Measurements from ENCODE around the gene DNAJC6. TPM values are rescaled to one million over a fixed set of nuclear protein-coding genes. Genes with fewer than 3 reads are reported as not detected.

DNAJC6 gene
- total and polyA plus RNA-seq, 2 experiments from 2014 or later = 2.5 to 2.8 TPM

GRCh38 chr1:65386439-65386838 lies 77.1 kb downstream of the DNAJC6 start:
- Histone ChIP-seq H3K27me3 (replicated peaks; ENCODE audit: insufficient read depth) (no peaks in the 10 kb centered on the region), H3K27ac (no peak overlapping the region), H3K79me2 (ENCODE audit: insufficient read depth) (no peaks in the 10 kb centered on the region), H2AFZ (no peak overlapping the region), H3K4me1 (ENCODE audit: insufficient read depth) (no peaks in the 10 kb centered on the region), H3K4me3 (no peak overlapping the region), H3K9me3 (ENCODE audit: low read depth) (no peaks in the 10 kb centered on the region), H3F3A (ENCODE audit: insufficient read depth) (no peaks in the 10 kb centered on the region), H3K4me2 (ENCODE audit: unreplicated experiment) (no peak overlapping the region), H3K36me3 (ENCODE audit: low read depth) (peaks cover 5% of the 10 kb centered on the region; the same call in 1 of the 2 replicates), H3K9me2 (ENCODE audit: insufficient read depth) (no peaks in the 10 kb centered on the region), H4K20me1 (ENCODE audit: insufficient read depth) (no peaks in the 10 kb centered on the region), H3K9ac (no peak overlapping the region)
- WGBS, 2 experiments (ENCODE audit: low coverage in 1 of 2, low lambda C conversion rate in 2 of 2, missing lambda C conversion rate in 2 of 2) = 54 to 55% methylated on average over 3 of the region's 3 CpGs
- in situ Hi-C loops (cut with MboI) = no loop called here
- TF ChIP-seq EZH2 (IDR thresholded peaks at IDR 0.05; ENCODE audit: insufficient read depth, poor library complexity, severe bottlenecking) (no peak), EZH2phosphoT487 (IDR thresholded peaks at IDR 0.05; ENCODE audit: insufficient read depth, low read depth) (no peak)
- no peak for DNase-seq

GRCh38 chr1:65387821-65388220 lies 78.5 kb downstream of the DNAJC6 start:
- H3K36me3 ChIP-seq (ENCODE audit: low read depth) = no peaks in the 10 kb centered on the region
- in situ Hi-C loops (cut with MboI) = no loop called here
- H2AFZ ChIP-seq = no peak overlapping the region
- no peak overlapping the region for H3K27ac ChIP-seq
- H3K9me2 ChIP-seq (ENCODE audit: insufficient read depth) = no peaks in the 10 kb centered on the region
- H3K9me3 ChIP-seq (ENCODE audit: low read depth) = no peaks in the 10 kb centered on the region
- H3K4me2 ChIP-seq (ENCODE audit: unreplicated experiment) = no peak overlapping the region
- no peaks in the 10 kb centered on the region for H3K27me3 ChIP-seq (replicated peaks; ENCODE audit: insufficient read depth)
- H3F3A ChIP-seq (ENCODE audit: insufficient read depth) = no peaks in the 10 kb centered on the region
- H4K20me1 ChIP-seq (ENCODE audit: insufficient read depth) = no peaks in the 10 kb centered on the region
- peak; percentile 2 for DNase-seq
- H3K4me1 ChIP-seq (ENCODE audit: insufficient read depth) = no peaks in the 10 kb centered on the region
- 88 to 95% methylated on average over 2 of the region's 2 CpGs for WGBS, 2 experiments (ENCODE audit: low coverage in 1 of 2, low lambda C conversion rate in 2 of 2, missing lambda C conversion rate in 2 of 2)
- H3K4me3 ChIP-seq = no peak overlapping the region
- no peaks in the 10 kb centered on the region for H3K79me2 ChIP-seq (ENCODE audit: insufficient read depth)
- no peak overlapping the region for H3K9ac ChIP-seq
- TF ChIP-seq EZH2phosphoT487 (IDR thresholded peaks at IDR 0.05; ENCODE audit: insufficient read depth, low read depth) (no peak), EZH2 (IDR thresholded peaks at IDR 0.05; ENCODE audit: insufficient read depth, poor library complexity, severe bottlenecking) (no peak)

- no peak overlapping the region for H3K4me3 ChIP-seq
- H3K27me3 ChIP-seq (replicated peaks; ENCODE audit: insufficient read depth) = no peaks in the 10 kb centered on the region
- H2AFZ ChIP-seq = no peak overlapping the region
- no peak overlapping the region for H3K4me2 ChIP-seq (ENCODE audit: unreplicated experiment)
- in situ Hi-C loops (cut with MboI) = no loop called here
- H3F3A ChIP-seq (ENCODE audit: insufficient read depth) = no peaks in the 10 kb centered on the region
- no peak for DNase-seq
- no peaks in the 10 kb centered on the region for H3K9me2 ChIP-seq (ENCODE audit: insufficient read depth)
- no peaks in the 10 kb centered on the region for H3K36me3 ChIP-seq (ENCODE audit: low read depth)
- no peak overlapping the region for H3K9ac ChIP-seq
- no peaks in the 10 kb centered on the region for H3K9me3 ChIP-seq (ENCODE audit: low read depth)
- H3K4me1 ChIP-seq (ENCODE audit: insufficient read depth) = 0 out of 2 replicates have a peak, but pooled peaks cover 4% of the 10 kb centered on the region
- H3K79me2 ChIP-seq (ENCODE audit: insufficient read depth) = no peaks in the 10 kb centered on the region
- H4K20me1 ChIP-seq (ENCODE audit: insufficient read depth) = no peaks in the 10 kb centered on the region
- TF ChIP-seq EZH2 (IDR thresholded peaks at IDR 0.05; ENCODE audit: insufficient read depth, poor library complexity, severe bottlenecking) = no peak
- no peak for TF ChIP-seq EZH2phosphoT487 (IDR thresholded peaks at IDR 0.05; ENCODE audit: insufficient read depth, low read depth)
- WGBS, 2 experiments (ENCODE audit: low coverage in 1 of 2, low lambda C conversion rate in 2 of 2, missing lambda C conversion rate in 2 of 2) = 87 to 92% methylated on average over 3 of the region's 3 CpGs
- H3K27ac ChIP-seq = no peak overlapping the region
Measured at GRCh38 chr1:65388908-65389695, 79.8 kb downstream of the DNAJC6 start.

DNA sequence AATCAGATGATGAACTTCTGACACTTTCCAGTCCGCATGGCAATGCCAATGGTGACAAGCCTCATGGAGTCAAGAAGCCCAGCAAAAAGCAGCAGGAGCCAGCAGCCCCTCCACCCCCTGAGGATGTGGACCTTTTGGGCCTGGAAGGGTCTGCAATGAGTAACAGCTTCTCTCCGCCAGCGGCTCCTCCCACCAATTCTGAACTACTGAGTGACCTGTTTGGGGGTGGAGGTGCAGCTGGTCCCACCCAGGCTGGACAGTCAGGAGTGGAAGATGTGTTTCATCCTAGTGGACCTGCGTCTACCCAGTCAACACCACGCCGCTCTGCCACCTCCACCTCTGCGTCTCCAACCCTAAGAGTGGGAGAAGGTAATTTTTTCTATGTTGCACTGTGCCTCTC lies 83.2 kb downstream of the DNAJC6 start:
- no peaks in the 10 kb centered on the region for H3K27me3 ChIP-seq (replicated peaks; ENCODE audit: insufficient read depth)
- H3K4me3 ChIP-seq = no peak overlapping the region
- in situ Hi-C loops (cut with MboI) = no loop called here
- 0 out of 2 replicates have a peak, but pooled peaks cover 4% of the 10 kb centered on the region for H3K4me1 ChIP-seq (ENCODE audit: insufficient read depth)
- no peaks in the 10 kb centered on the region for H3K9me2 ChIP-seq (ENCODE audit: insufficient read depth)
- H3K9ac ChIP-seq = no peak overlapping the region
- H3K9me3 ChIP-seq (ENCODE audit: low read depth) = no peaks in the 10 kb centered on the region
- TF ChIP-seq EZH2 (IDR thresholded peaks at IDR 0.05; ENCODE audit: insufficient read depth, poor library complexity, severe bottlenecking) = no peak
- no peak for TF ChIP-seq EZH2phosphoT487 (IDR thresholded peaks at IDR 0.05; ENCODE audit: insufficient read depth, low read depth)
- peaks cover 9% of the 10 kb centered on the region; the same call in 1 of the 2 replicates for H3F3A ChIP-seq (ENCODE audit: insufficient read depth)
- no peak overlapping the region for H3K27ac ChIP-seq
- H4K20me1 ChIP-seq (ENCODE audit: insufficient read depth) = no peaks in the 10 kb centered on the region
- H3K4me2 ChIP-seq (ENCODE audit: unreplicated experiment) = no peak overlapping the region
- no peak overlapping the region for H2AFZ ChIP-seq
- 0 out of 2 replicates have a peak, but pooled peaks cover 5% of the 10 kb centered on the region for H3K36me3 ChIP-seq (ENCODE audit: low read depth)
- DNase-seq = no peak
- WGBS, 2 experiments (ENCODE audit: low coverage in 1 of 2, low lambda C conversion rate in 2 of 2, missing lambda C conversion rate in 2 of 2) = 95 to 98% methylated on average over 7 of the region's 7 CpGs
- no peaks in the 10 kb centered on the region for H3K79me2 ChIP-seq (ENCODE audit: insufficient read depth)
